NCI-H748 treated with DMSO at 0.1 percent for 48 hours (cell line): ENCODE results near the gene HDAC5.
A peak's percentile ranks its signal among the peaks of the same experiment; 100 is the strongest.
"Not testable (repeated sequence)": the region's sequence is repeated elsewhere in the genome, so short reads cannot be mapped to it uniquely, and the experiment has no call there.

Experiments used
- DNase-seq: peaks from one replicate; lab custom pipeline; 2025; lab: John Stamatoyannopoulos, UW

HDAC5 gene

DNA sequence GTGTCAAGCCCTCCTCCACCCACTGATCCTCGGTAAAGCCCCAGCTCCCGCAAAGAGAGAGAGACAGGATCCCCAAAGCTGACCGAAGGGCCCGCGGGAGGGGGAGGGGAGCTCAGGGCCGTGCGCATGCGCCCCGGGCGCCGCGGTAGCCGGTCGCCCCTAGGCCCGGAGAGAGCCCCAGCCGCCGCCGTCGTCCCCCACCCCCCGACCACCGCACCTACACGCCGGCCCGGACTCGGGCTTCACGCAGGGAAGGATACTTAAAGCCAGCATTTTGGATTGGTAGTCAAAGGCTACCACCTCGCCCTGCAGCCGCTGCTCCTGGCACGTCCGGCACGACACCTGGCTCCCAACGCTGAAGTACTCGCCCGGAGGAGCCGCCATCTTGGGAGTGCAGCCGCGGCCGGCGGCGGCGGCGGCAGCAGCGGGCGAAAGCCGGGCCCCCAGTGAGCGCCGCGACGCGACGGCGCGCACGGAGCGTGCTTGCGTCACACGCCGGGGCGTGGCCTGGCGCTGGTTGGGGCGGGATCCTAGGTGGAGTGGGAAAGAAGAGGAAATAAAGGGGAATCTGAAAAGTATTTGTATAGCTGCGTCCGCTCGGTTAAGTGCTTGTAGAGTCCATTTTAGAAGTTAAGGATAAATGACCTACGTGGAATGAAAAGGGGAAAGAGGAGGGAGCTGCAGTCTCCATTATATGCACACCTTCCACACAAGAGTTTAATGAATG, 57.1 kb downstream of the HDAC5 start, which contains the start of gene LSM12:
LSM12 (minus strand) TSS at position 468 of the 727 bp plus-strand sequence; CDS start at position 384, 84 bp downstream.
- peak; percentile 78 for DNase-seq

DNA sequence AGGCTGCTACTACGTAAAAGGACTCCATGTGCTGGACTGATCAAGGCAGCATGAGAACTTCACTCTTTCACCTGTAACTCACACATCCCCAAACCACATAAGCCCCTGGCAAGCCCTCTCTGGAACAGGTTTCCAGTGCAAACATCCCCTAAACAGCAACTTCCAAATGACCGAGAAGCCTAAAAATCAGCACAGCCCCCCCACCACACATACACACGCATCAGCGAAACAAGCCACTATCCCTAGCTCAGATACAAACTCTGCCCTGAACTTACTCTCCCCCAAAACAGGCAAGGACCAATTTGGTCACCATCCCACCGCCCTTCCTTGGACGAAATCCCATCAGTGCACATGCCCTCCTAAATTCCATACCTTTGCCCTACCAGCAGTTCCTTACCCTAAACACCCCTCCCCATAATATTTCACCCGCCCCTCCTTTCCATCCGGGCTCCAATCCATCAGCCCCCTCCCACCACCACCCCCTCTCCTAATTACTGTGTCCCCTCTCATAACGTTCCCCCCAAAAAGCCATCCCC, 57.7 kb downstream of the HDAC5 start:
- no peak for DNase-seq

GRCh38 chr17:44063704-44064639, 59.5 kb downstream of the HDAC5 start:
- no peak for DNase-seq

DNA sequence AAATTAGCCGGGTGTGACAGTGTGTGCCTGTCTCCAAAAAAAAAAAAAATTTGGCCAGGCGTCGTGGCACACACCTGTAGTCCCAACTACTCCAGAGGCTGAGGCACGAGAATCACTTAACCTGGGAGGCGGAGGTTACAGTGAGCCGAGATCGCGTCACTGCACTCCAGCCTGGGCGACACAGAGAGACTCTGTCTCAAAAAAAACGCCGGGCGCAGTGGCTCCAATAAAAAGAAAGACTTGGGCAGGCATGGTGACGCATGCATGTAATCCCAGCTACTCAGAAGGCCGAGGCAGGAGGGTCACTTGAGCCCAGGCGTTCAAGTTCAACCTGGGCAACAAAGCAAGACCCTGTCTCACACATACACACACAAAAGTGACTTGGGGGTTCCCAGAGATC, 60.6 kb downstream of the HDAC5 start:
- no peak for DNase-seq

DNA sequence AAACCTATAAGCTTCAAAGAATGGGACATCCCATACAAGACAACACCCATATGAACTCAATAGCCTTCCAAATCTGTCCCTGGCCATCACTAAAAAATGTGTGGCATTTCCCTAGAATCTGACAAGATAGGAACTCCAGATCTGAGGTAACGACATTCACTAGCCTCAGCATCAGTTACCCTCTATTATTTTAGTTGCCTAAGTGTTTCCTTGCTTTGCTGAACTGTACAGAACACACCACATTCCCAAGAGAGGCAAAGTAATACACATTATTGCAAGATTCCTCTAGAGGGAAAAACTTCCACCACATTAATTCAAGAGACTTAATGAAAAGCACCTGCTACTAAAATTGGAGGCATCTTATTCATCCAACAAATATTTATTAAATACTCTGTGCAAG, 62.0 kb downstream of the HDAC5 start:
- no peak for DNase-seq

- no peak for DNase-seq
Measured at GRCh38 chr17:44059101-44059892, 64.1 kb downstream of the HDAC5 start.

GRCh38 chr17:44053125-44053872, 70.1 kb downstream of the HDAC5 start:
- DNase-seq, result no peak

DNA sequence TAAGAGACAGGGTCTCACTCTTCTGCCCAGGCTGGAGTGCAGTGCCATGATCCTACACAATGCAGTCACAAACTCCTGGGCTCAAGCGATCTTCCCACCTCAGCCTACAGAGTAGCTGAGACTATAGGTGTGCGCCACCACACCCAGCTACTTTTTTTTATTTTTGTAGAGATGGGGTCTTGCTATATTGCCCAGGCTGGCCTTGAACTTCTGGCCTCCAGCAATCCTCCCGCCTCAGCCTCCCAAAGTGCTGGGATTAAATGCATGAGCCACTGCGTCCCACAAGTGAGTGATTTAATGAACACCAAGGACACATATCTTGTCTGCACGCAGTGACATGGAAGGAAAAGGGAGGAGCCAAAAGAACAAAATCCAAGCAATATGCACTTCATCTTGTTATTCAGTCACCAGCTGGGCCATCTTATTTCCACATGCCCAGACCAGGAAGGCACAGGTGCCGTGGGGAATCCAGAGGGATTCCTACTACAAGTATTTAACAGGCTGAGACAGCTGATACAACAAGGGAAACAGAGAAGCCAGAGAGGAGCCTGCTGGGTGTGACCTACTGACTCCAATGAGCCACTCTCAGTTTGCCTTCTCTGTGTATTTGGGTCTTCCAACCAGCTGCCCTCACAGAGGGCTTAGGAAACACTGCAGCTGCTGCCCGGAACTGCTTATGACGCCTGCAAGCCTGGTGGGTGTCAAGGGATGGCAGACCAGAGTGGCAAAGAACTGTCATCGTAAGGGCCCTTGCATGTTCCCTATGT, 74.0 kb downstream of the HDAC5 start:
- DNase-seq, result no peak

GRCh38 chr17:44046893-44047292, 76.5 kb downstream of the HDAC5 start:
- not testable (repeated sequence) for DNase-seq

DNA sequence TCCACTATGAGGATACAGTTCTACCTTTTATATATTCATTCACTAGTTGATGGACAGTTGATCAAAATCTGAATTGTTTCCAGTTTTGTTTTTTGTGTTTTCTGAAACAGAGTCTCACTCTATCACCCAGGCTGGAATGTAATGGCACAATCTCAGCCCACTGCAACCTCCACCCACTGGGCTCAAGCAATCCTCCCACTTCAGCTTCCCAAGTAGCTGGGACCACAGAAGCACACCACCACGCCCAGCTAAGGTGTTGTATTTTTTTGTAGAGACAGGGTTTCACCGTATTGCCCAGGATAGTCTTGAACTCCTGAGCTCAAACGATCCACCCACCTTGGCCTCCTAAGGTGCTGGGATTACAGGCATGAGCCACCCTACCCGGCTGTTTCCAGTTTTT, 78.0 kb downstream of the HDAC5 start:
- DNase-seq, result no peak

DNA sequence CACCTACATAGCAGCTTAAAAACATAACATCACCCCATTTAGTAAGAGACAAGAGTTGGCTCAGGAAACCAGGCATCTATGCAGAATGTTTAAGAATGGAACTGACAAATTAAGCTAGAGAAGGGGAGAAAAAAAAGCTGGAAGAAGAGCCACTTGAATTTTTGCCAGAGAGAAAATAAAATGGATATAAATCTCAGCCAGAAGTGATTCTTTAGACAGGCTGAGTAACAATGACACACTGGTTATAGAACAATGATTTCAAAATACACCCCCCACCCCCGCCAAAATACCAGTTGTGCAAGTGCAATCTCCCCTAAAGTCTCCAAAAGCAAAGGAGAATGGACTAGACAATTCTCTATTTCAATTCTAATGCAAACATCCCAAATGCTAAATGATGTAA, 79.4 kb downstream of the HDAC5 start:
- no peak for DNase-seq

DNA sequence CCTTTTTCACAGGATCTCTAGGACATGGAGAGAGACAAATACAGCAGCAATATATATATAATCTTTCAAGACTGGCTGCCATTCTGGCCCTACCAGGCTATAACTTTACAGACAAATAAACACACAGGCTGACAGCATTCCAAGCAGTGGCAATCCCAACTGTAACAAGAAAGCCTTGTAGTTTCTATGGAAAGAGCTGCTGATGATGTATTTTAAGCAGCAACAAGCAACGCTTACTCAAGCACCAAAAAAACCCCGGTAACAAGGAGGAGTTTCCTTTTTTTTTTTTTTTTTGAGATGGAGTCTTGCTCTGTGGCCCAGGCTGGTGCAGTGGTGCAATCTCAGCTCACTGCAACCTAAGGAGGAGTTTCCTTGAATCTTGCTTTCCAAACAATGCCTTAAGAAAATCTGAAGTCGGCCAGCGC, 80.2 kb downstream of the HDAC5 start:
- DNase-seq, result no peak

DNA sequence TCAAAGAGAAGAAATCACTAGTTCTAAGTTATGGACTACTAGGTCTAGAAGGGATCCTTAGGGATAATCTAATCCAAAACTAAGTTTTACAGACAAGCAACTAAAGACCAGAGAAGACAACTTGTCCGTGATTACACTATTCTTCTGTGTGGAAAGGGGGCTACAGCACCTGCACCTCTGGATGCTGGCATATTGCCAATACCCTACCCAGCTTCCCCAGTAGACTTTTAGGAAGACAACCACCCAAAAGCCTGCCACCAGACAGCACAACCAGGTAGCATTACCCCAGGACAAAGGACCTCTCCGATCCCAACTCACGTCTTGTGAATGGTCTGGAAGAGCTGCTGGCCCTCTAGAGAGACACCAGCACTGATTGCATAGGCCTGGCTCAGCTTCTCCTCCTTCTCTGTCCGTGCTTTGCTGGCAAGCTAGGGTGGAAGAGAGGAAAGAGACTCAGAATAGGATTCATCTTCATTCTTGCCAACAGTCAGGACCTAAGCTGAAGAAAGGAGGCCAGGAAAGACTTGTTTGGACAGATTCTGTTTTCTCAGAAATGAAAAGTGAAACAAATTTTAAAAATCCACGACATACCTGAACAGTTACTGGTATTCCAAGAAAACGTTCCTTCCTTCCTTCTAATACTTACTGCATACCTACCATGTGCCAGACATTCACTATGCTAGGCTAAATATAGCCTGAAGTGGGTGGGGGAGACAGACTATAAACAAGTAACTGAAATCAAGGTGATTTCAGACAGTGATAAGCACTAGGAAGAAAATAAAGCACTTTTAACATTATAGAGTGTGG, 83.4 kb downstream of the HDAC5 start:
- DNase-seq, result no peak

DNA sequence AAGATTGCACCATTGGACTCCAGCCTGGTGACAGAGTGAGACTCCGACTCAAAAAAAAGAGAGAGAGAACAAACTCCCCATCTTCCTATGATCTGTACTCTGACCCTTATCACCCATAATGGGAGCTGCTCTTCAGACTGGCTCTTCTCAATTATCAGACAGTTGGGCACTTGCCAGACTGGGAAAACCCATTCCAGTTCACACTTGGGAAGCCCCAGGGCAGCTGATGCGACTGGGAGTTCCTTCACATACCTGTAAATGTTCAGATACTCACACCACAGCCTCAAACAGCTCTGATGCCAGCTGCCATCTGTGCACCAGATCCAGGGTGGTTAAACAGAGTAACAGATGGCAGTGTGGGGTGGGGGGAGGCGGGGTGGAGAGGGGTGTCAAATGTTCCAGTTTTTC, 84.8 kb downstream of the HDAC5 start:
- no peak for DNase-seq

DNA sequence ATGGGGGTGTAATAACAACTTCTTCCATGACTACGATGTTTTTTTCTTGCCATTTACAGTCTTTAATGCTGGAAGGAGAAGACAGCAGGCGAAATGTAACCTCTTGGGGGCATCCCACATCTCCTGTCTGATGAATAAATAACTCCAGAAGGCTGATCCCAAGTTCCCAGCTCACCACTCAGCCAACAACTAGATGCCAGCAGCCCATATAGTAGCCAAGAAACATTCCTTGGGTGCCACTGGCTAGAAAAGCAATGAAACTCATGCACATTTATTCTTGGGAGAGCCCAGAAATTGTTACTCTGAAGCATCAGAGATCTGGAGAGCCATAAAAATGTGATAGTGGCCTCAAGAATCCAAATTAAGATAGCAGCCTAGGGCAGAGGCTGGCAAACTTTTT, 86.0 kb downstream of the HDAC5 start:
- DNase-seq, result no peak

- not testable (repeated sequence) for DNase-seq
Measured at GRCh38 chr17:44034688-44035087, 88.8 kb downstream of the HDAC5 start.

- no peak for DNase-seq
Measured at GRCh38 chr17:44033861-44034408, 89.5 kb downstream of the HDAC5 start.

GRCh38 chr17:44030482-44030881, 93.0 kb downstream of the HDAC5 start:
- DNase-seq, result no peak

- DNase-seq, result no peak
Measured at GRCh38 chr17:44029736-44030135, 93.7 kb downstream of the HDAC5 start.
